ENCODE results near the gene OS9.

Gene OS9

DNA sequence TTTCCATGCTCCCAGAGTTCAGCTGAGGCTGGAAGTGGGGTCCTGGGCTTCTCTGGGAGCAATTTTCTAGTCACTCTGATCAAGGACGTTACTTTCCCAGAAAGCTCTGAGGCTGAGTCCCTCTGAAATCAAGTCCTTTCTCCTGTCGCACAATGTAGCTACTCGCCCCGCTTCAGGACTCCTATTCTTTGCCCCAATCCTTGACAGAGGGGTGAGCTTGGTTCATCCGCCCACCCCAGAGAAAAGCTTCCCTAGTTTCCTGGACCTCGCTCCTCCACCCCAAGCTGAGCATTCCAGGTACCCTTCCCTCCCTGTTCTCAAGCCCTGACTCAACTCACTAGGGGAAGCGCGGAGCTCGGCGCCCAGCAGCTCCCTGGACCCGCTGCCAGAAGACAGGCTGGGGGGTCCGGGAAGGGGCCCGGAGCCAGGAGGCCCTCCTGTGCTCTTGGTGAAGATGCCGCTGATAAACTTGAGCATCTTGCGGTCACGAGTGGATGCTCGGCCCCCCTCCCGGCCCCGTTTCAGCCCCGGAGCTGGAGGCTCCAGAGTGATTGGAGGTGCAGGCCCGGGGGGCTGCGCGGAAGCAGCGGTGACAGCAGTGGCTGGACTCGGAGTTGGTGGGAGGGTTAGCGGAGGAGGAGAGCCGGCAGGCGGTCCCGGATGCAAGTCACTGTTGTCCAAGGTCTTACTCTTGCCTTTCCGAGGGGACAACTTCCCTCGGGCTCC lies 43.0 kb downstream of the OS9 start:
- DNase-seq: no peak

DNA sequence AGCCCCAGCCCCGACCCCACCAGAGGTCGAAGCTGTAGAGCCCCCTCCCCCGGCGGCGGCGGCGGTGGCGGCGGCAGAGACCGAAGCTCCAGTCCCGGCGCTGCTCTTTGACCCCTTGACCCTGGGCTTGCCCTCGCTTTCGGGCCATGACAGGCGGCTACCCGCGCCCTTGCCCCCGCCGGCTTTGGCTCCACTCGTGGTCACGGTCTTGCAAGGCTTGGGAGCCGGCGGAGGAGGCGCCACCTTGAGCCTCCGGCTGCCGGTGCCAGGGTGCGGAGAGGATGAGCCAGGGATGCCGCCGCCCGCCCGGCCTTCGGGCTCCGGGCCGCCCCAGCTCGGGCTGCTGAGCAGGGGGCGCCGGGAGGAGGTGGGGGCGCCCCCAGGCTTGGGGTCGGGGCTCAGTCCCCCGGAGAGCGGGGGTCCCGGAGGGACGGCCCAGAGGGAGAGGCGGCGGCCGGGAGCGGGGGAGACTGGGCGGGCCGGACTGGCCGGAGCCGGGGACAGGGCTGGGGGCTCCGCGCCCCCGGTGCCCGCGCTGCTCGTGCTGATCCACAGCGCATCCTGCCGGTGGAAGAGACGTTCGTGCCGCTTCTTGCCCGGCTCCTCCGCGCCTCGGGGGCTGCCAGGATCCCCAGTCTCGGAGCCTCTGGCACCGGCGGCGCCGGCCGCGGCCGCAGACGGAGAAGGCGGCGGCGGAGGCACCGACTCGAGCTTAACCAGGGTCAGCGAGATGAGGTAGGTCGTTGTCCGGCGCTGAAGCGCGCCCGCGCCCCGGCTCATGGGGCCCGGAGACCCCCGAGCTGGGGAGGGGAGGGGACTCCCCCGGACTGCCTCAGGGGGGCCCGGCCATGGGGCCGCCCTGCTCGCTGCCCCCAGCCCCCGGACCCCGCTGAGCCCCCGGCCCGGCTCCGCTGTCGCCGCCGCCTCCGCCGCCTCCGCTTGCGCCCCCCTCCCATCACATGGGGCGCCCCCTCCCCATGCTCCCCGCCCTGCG lies 43.8 kb downstream of the OS9 start:
- no peak for DNase-seq

DNA sequence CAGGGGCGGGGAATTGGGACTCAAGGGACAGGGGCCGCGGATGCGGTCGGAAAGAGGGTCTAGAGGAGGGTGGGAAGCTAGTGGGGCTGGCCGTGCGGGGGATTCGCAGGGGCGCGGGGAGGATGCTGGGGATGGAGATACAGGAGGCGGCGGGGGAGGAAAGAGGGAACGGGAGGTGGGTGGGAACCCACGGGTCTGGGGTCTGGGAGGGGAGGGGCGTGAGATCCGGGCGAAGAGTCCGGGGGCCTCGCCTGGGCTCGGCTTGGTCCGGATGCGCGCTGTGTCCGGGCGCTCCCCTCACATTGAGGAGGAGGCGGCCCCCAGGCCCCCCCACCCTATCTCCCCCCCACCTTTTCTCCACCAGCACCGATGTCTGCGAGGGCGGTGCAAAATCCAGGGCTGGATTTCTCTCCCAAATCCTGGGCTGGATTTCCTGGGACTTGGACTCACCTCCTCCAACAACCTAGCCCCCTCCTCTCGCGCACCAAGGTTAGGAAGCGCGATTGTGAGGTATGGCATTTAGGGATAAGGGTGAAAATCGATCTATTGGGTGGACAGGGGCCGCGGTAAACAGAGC lies 44.8 kb downstream of the OS9 start, which contains the start of gene AGAP2:
Gene AGAP2, minus strand, starts transcription at position 82 of the 577 bp plus-strand sequence. CDS start 496 bp downstream, outside the sequence.
- no peak for DNase-seq

DNA sequence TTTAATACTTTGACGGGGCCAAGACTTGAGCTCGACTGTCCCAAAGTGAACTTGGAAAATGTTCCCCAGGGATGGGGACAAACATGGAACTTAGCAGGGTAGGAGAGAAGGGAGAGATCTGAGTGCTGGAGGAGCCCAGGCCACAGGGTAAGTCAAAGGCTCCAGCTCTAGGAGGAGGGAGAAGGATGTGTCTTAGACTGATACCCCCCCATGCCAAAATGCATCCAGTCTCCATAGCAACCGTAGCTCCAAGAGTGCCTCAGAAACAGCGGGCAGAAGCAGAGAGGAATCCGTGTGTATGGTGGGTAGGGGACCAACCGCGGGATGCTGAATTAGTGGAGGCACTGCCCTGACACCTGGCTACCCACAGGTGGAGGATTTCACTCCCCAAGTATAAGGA lies 45.5 kb downstream of the OS9 start:
- DNase-seq: no peak

DNA sequence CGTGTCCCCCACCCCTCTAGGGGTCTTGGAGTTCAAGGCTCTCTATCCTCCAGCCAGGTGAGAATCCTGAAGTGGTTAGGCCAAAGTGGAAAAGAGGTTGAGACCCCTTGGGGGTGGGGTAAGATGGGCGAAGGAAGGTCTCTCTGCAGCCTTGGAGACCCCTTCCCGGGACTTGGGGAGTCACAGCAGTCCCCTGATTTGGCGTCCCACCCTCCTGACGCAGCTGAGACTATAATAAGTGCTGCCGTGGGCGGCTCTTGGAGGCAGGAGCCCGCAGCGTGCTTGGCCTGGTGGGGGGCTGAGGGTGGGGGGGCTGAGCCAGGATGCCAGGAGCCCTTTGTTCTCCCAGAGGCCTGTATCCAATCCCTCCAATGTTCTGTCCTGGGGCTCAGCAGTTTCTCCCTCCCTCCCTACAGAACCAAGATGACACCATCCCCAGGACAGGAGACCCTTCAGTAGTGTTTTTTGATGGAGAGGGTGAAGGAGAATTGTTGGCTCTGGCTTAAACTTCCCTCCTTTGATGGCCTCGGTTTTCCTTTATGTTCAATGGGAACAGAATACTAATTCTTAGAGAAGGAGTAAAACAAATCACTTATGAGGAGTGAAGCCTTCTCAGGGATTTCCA lies 46.1 kb downstream of the OS9 start:
- DNase-seq: no peak

DNA sequence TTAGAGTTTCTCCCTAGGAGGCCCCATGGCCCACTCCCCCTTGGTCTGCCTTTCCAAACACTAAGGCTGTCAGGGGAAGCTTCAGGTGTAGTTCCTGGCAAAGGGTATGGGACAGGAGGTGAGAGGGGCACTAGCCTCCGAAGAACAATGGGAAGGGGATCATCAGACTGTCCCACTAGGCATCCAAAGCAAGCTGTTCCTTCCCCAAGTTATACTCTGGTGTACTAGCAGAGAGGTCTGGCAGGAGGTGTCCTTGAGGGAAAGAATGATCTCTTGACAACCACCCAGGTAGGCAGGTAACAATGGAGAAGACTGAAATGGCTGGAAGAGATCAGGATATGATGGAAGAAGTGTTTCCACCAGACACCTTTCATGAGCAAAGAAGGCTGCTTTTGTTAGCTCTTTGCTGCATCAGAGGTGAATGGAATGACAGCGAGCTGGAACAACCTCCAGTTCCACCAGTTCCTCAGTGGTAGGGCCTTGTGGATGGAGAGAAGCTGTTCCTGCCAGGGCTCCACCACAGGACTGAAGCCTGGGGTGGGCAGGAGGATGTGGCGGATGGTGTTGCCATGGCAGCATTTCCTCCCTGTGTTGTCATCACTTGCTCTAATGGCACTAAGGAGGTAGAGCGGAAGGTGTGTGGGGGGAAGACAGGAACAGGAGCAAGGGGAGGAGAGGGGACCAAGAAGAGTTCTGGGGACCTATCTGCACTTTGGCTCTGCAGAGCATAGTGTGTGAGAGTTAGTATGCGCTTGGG lies 46.9 kb downstream of the OS9 start:
- DNase-seq: peak; percentile 87

DNA sequence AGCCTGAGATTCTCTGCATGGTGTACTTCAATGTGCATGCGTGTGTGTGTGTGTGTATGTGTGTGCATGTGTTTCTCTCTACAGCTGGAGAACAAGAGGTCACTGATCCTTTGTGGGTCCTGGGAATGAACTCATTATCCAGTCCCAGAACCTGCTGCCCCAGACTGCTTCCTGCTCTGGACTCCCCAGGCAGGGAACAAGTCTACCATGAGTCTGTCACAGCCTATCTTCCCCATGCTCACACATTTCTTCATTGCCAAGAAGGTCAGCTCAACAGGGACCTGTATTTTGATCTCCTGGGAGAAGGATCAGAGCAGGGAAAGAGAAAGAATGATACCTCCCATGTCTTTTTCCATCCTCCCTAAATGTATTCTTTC lies 47.5 kb downstream of the OS9 start:
- DNase-seq: no peak

DNA sequence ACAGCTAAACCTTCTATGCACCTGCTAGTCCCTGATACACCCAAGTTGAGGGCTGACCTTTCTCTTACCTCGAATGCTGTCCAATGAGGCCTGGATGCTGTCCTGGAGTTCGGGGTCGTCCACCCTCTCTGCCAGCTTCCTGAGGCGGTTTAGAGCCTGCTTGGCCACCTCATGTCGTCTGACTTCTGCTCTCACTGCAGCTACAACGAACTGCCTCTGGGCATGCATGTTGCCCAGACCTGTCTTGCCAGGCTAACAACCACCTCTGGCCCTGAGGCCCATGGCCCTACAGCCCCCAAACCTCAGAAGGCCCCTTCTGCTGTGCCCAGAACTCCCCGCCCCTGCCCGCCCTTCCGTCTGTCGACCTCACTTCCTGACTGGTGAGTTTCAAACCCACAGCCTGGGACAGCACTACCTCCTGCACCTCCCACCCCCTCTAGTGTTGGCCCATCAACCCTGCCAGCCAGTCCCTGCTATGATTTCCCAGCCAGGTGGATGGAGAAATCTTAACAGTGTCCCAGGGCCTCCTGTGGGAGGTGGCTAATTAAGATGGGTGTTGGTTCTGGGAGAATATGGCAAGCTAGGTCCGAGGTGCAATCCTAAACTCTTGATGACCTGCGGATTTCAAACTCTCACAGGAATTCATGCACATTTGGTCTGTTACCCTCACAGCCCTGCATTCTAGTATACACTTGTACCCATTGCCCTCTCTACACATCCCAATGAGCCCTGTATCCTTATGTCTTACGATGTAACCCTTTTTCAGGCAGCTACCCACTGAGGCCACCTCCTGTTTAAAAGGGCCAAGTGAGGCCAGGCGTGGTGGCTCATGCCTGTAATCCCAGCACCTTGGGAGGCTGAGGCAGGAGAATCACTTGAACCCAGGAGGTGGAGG lies 48.2 kb downstream of the OS9 start:
- peak; percentile 86 for DNase-seq

DNA sequence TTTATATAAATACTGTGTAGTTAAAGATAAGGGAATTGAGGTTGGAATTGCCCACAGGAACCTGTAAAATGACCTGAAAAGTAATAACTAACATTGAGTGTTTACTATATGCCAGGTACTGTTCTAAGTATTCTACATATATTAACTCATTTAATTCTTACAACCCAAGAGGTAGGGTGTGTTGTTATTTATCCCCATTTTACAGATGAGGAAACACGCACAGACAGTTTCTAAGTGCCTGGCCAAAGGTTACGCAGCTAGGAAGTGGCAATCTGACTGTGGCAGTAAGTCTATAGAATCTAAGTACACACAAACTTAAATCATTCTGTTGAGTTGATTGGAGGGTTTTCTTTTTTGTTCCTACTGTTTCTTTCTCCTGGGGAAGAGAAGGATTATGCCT lies 49.8 kb downstream of the OS9 start:
- DNase-seq: no peak

DNA sequence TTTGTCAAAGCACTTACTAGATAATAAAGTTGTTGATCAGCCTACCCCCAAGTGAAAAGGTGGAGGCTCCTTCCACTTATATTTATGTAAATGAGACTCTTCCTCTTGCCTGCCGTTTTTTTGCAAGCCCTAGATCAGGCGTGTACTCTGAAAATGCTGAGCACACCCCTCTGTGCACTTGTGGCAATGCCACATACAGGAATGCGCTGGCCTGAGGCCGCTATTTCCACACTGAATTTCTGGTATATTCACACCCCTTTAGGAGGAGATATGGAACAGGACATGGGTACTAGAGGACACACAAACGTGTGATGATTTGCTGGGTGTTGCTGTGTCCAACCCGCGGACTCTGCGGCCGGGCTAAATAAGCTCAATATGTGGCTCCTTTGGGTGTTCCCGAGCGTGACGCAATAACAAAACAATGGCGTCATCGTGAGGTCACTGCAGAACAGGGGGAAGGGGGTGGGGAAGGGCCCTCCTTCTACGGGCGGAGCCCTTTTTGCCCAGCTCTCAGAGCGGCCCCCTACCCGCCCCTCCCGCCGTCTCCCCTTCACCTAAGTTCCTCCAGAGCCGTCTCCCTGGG lies 50.4 kb downstream of the OS9 start:
- DNase-seq: peak; percentile 66

DNA sequence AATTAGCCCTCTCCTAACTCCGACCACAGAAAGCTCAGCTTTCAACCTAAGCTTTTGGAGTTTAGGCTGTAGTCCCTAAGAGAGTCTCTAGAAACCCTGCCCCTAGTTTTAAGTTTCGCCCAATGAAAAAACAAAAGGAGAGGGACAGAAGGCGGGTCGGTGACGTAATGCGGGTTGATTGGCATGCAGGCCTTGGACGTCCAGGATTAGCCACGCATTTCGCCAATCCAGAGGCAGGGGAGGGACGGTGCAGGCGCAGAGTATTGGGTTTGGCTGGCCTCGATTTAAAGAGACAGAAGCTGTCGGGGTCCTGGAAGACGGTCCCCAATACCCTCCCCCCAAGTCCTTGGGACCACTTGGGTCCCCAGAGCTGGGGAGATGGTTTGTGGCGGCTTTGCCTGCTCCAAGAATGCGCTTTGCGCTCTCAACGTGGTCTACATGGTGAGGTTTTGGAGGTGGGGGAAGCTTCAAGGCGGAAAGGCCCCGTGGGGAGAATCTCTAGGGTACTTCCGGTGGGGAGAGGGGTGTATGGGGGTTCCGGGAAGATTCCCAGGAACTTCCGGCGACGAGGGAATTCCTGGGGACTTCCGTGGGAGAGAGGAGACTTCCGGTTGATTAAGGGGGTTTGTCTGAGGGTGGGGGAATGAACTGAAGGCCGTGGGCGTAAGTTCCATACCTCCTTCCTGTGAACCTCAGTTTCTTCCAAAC lies 51.0 kb downstream of the OS9 start, which contains the start of gene TSPAN31:
Gene TSPAN31, plus strand, starts transcription at position 263 of the 708 bp plus-strand sequence. Its CDS starts 116 bp downstream, at position 379.
- DNase-seq: peak; percentile 96

DNA sequence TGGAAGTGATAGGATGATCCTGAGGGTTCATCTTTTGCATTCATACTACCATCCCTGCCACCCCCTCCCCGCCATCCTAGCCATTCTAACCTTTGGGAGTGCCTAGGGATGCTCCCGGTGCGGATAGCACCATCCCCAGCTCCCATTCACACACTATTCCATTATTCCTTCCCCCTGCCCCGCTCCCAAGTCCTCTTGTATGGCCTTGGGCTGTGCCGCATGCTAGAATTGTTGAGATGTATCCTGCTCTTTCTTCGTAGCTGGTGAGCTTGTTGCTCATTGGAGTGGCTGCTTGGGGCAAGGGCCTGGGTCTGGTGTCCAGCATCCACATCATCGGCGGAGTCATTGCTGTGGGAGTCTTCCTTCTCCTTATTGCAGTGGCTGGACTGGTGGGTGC lies 51.6 kb downstream of the OS9 start:
- DNase-seq: no peak

DNA sequence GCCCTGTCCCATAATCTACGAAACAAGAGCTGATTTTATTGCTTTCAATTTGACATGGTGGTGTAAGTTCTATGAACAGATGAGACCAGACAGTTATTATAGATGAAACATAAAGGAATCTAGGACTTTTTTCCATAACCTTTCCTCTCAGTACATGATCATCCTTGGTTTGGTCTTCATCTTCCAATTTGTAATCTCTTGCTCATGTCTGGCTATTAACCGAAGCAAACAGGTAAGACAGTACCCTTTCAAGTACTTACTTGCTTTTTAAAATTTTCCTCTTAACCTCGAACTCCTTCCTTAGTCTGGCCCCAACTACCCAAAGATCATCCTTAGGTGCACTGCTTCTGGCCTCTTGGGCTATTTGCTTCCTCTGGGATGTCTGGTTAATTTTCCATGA lies 52.1 kb downstream of the OS9 start:
- no peak for DNase-seq

DNA sequence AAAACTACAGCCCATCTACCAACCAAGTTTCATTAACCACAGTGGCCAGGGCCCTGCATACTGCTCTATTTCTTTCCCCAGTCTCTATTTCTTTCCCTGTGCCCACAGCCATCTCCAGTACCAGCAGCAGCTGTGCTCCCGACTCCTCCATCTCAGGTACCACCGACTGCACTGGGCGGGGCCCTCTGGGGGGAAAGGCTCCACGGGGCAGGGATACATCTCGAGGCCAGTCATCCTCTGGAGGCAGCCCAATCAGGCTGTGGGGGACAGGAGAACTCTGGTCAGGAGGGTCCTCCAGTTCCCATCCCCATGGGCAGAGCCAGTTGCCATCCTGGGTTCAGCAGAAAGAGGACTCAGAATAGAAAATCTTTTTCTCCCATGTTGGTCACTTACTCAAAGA lies 55.1 kb downstream of the OS9 start:
- no peak for DNase-seq

DNA sequence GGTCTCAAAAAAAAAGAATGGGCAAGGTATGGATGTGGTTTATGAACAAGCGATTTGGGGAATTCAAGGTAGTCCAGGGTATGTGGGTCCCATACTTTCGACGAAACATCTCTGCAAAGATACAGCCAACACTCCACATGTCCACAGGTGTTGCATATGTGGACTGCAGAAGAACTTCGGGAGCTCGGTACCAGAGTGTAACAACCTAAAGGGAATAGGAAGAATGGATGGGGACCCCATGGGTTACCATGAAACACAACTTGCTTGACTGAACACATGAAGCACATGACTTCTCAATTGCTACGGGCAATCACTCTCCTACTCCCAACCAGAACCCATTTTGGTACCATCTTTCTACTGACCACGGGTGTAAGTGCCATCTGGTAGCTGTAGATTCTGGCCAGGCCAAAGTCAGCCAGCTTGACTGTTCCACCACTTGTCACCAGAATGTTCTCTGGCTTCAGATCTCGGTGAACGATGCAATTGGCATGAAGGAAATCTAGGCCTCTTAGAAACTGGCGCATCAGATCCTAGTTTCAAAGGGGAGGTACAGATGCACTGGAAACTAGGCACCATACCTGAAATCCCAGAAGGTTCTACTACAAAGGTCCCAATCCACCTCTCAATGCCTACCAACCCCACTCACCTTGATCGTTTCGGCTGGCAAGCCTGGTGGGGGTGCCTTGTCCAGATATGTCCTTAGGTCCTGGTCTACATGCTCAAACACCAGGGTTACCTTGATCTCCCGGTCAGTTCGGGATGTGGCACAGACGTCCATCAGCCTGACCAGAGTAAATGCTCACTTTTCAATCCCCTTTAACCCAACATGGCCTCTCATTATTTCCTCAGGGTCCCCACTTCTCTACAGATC lies 56.9 kb downstream of the OS9 start:
- no peak for DNase-seq

DNA sequence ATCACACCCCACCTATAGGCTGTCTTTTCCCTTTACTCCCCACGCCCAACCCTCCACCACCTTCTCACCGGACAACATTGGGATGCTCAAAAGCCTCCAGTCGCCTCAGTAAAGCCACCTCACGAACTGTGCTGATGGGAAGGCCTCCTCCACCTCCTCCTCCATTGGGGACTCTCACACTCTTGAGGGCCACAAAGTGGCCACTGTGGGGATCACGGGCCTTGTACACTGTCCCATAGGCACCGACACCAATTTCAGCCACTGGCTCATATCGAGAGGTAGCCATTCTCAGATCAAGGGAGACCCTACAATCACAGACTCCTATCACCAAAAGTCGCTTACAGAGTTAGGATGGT lies 57.5 kb downstream of the OS9 start:
- no peak for DNase-seq

DNA sequence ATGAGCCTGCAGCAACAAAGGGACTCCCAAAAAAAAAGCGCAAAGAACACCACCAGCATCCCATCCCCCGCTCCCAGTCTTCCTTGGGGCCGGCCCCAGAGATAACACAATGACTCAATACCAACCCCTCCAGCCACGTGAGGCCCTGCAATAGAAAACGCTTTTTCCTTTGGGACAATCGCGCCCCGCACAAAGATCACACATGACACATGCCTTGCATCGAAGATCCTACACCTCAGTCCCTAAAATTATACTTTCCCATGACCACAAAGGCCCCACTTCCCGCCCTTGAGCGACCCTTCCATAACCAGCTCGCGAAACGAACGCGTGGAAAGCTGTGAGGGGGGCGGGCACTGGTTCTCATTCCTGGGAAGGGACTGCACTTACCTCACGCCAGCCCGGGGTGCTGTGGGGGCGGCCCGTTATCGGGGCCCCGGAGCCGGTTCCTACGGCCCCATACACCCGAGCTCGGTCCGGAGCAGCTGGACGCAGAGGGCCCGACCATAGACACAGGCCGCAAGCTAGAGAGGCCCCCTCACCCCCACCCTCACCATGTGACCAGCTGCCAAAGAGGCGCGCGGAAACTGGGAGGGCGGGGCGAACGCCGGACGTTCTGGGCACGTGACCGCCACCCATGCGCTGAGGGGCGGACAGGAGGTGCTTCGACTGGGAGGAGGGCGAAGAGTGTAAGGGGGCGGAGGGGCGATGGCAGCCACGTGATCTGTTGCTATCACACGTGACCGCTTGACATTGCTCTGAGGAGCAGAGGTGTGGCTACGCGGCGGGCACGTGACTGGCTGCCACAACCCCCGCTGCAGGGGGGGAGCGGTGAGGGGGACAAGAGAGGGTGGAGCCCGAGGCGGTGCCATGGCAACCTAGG lies 58.1 kb downstream of the OS9 start, which contains the start of gene CDK4:
Gene CDK4, minus strand, starts transcription at position 523 of the 880 bp plus-strand sequence. CDS start 593 bp downstream, outside the sequence.
- peak; percentile 98 for DNase-seq

DNA sequence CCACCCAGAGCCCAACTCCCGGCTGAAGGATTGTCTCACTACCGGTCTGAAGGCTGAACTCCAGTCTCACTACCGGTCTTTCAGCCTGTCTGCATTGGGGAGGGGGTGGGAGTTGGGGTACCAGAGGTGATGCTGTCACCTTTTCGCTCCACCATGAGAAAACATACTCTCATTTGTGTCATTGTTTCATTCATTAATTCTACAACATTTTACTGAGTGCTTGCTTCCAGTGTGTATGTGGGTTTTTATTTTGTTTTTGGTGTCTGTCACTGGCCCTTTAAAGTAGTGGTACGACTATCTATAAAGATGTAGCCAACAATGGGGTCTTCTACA lies 58.7 kb downstream of the OS9 start:
- no peak for DNase-seq

Measured in CD4-positive, alpha-beta T cell treated with Interleukin-17A for 4 hours (primary cell).